UCSD-AML1 (cell line): Measurements from ENCODE around the gene CPLX1.

ENCODE experiments used
- DNase-seq: peaks from one replicate; lab custom pipeline; 2025; ENCODE audit not compliant: unreplicated experiment; lab: John Stamatoyannopoulos, UW

The CPLX1 gene

GRCh38 chr4:825971-826330, at the start of gene CPLX1:
Gene CPLX1, minus strand, starts transcription at chr4:826129. Its CDS starts 1,607 bp downstream, at chr4:824522.
- no peak for DNase-seq

GRCh38 chr4:874971-875817, 49.3 kb upstream of the CPLX1 start:
- no peak for DNase-seq

GRCh38 chr4:874056-874455, 48.1 kb upstream of the CPLX1 start:
- DNase-seq = no peak

GRCh38 chr4:872241-872981, 46.5 kb upstream of the CPLX1 start:
- DNase-seq = no peak

GRCh38 chr4:871484-871883, 45.6 kb upstream of the CPLX1 start:
- DNase-seq = no peak

GRCh38 chr4:870951-871350, 45.0 kb upstream of the CPLX1 start:
- no peak for DNase-seq

- no peak for DNase-seq
These were observed 43.8 kb upstream of the CPLX1 start for GRCh38 chr4:869776-870175.

GRCh38 chr4:868421-868820, 42.5 kb upstream of the CPLX1 start:
- no peak for DNase-seq

- no peak for DNase-seq
These were observed 41.8 kb upstream of the CPLX1 start for GRCh38 chr4:867526-868250.

- no peak for DNase-seq
These were observed 40.9 kb upstream of the CPLX1 start for GRCh38 chr4:866761-867390.

GRCh38 chr4:866068-866760, 40.3 kb upstream of the CPLX1 start:
- no peak for DNase-seq

- no peak for DNase-seq
These were observed 39.6 kb upstream of the CPLX1 start for GRCh38 chr4:865572-865971.

- no peak for DNase-seq
These were observed 39.2 kb upstream of the CPLX1 start for GRCh38 chr4:865121-865465.

GRCh38 chr4:864456-865120, 38.7 kb upstream of the CPLX1 start:
- DNase-seq = no peak

GRCh38 chr4:860561-860960, 34.6 kb upstream of the CPLX1 start:
- DNase-seq = no peak

GRCh38 chr4:859496-859895, 33.6 kb upstream of the CPLX1 start:
- DNase-seq = no peak

GRCh38 chr4:858831-859451, 33.0 kb upstream of the CPLX1 start:
- DNase-seq = no peak

GRCh38 chr4:858041-858481, 32.1 kb upstream of the CPLX1 start:
- DNase-seq = no peak

- no peak for DNase-seq
These were observed 31.5 kb upstream of the CPLX1 start for GRCh38 chr4:857461-857860.
